WTC11 (cell line): ENCODE results near the gene LDLRAD4. TPM values are rescaled to one million over a fixed set of nuclear protein-coding genes. Genes with fewer than 3 reads are reported as not detected.

ENCODE experiments used
- ATAC-seq: fragments of 200-7000 bp; cut with Tn5 transposase; 2 replicates; pipeline ENCODE4 v1.10.0; 2021; ENCODE audit warnings: mild to moderate bottlenecking, moderate library complexity
- CTCF ChIA-PET: fragments of 300-600 bp; sonication (Branson Sonifier 250); formaldehyde crosslinking; loops from one replicate; lab custom pipeline; 2021; ENCODE audit warnings: antibody characterized with exemption; lab: Charles Lee
- POLR2A ChIA-PET: fragments of 350-600 bp; sonication (Branson Sonifier 250); formaldehyde crosslinking; loops from one replicate; lab custom pipeline; 2021; ENCODE audit warnings: antibody characterized with exemption; lab: Charles Lee
- DNase-seq: peaks from one replicate; pipeline ENCODE4 v3.0.0; 2021; ENCODE audit warnings: low spot score
- H3K27ac Mint-ChIP-seq: 2 replicates; pipeline ENCODE4 v1.8.0; 2021; ENCODE audit warnings: mixed read lengths
- H3K27me3 Mint-ChIP-seq: 2 replicates; pipeline ENCODE4 v1.8.0; 2021; ENCODE audit warnings: low read depth, mild to moderate bottlenecking, moderate library complexity, mixed read lengths
- H3K36me3 Mint-ChIP-seq: 2 replicates; pipeline ENCODE4 v1.8.0; 2021; ENCODE audit warnings: mixed read lengths
- H3K4me1 Mint-ChIP-seq: 2 replicates; pipeline ENCODE4 v1.8.0; 2022; ENCODE audit warnings: mixed read lengths
- H3K4me3 Mint-ChIP-seq: 2 replicates; pipeline ENCODE4 v1.8.0; 2021; ENCODE audit warnings: mild to moderate bottlenecking, moderate library complexity, mixed read lengths
- H3K9me3 Mint-ChIP-seq: 2 replicates; pipeline ENCODE4 v1.8.0; 2021; ENCODE audit warnings: mixed read lengths
- CREB1 ChIP-seq: sonication (generic); formaldehyde crosslinking; IDR thresholded peaks from 2 replicates; pipeline ENCODE4 v1.8.0; 2023; ENCODE audit warnings: mild to moderate bottlenecking, missing genetic modification reagents
- ESRRA ChIP-seq: sonication (generic); formaldehyde crosslinking; IDR thresholded peaks from 2 replicates; pipeline ENCODE4 v1.8.1; 2022; ENCODE audit warnings: mild to moderate bottlenecking, missing genetic modification reagents, borderline replicate concordance
- GABPB1 ChIP-seq: sonication (generic); formaldehyde crosslinking; IDR thresholded peaks from 2 replicates; pipeline ENCODE4 v1.8.1; 2023; ENCODE audit warnings: mild to moderate bottlenecking, missing genetic modification reagents
- NFE2L1 ChIP-seq: sonication (generic); formaldehyde crosslinking; IDR thresholded peaks from 2 replicates; pipeline ENCODE4 v1.8.1; 2023; ENCODE audit warnings: missing genetic modification reagents
- SP1 ChIP-seq: sonication (generic); formaldehyde crosslinking; conservative IDR thresholded peaks from 2 replicates; pipeline ENCODE4 v1.8.1; 2022; ENCODE audit warnings: missing genetic modification reagents
- TCF7 ChIP-seq: sonication (generic); formaldehyde crosslinking; IDR thresholded peaks from 2 replicates; pipeline ENCODE4 v1.8.0; 2022; ENCODE audit warnings: mild to moderate bottlenecking, low read depth, missing genetic modification reagents, moderate library complexity
- ZNF138 ChIP-seq: sonication (generic); formaldehyde crosslinking; conservative IDR thresholded peaks from 2 replicates; pipeline ENCODE4 v1.8.1; 2022; ENCODE audit warnings: mild to moderate bottlenecking, moderate library complexity, missing genetic modification reagents
- ZNF396 ChIP-seq: fragments of 250-450 bp; sonication (Bioruptor Pico); IDR thresholded peaks from 2 replicates; pipeline ENCODE4 v1.8.0; 2021; ENCODE audit warnings: mild to moderate bottlenecking, moderate library complexity, borderline replicate concordance
- ZNF671 ChIP-seq: fragments of 250-450 bp; sonication (Bioruptor Pico); IDR thresholded peaks from 2 replicates; pipeline ENCODE4 v1.8.0; 2021; ENCODE audit warnings: mild to moderate bottlenecking
- total RNA-seq: library from RNA; stranded (reverse); gene quantifications from 3 replicates; pipeline ENCODE4 v1.2.3, GENCODE V29; 2021
- TF ChIP-seq, protein P1 (sequence below): sonication (generic); formaldehyde crosslinking; IDR thresholded peaks from 2 replicates; pipeline ENCODE4 v1.8.0; 2023; ENCODE audit warnings: missing genetic modification reagents
- TF ChIP-seq, protein P2 (sequence below): sonication (generic); formaldehyde crosslinking; IDR thresholded peaks from 2 replicates; pipeline ENCODE4 v1.8.0; 2022; ENCODE audit warnings: mild to moderate bottlenecking, missing genetic modification reagents
- TF ChIP-seq, protein P3 (sequence below): sonication (generic); formaldehyde crosslinking; conservative IDR thresholded peaks from 2 replicates; pipeline ENCODE4 v1.8.1; 2023; ENCODE audit warnings: mild to moderate bottlenecking, low read depth, missing genetic modification reagents, moderate library complexity
- TF ChIP-seq, protein P4 (sequence below): fragments of 250-450 bp; sonication (Bioruptor Pico); IDR thresholded peaks from 2 replicates; pipeline ENCODE4 v1.9.0; 2021; ENCODE audit warnings: mild to moderate bottlenecking, borderline replicate concordance
- TF ChIP-seq, protein P5 (sequence below): sonication (generic); formaldehyde crosslinking; IDR thresholded peaks from 2 replicates; pipeline ENCODE4 v1.8.0; 2023; ENCODE audit warnings: mild to moderate bottlenecking, missing genetic modification reagents
- TF ChIP-seq, protein P6 (sequence below): sonication (generic); formaldehyde crosslinking; IDR thresholded peaks from 2 replicates; pipeline ENCODE4 v1.8.1; 2022; ENCODE audit warnings: low read depth, missing genetic modification reagents, borderline replicate concordance
- TF ChIP-seq, protein P7 (sequence below): fragments of 250-450 bp; sonication (Bioruptor Pico); IDR thresholded peaks from 2 replicates; pipeline ENCODE4 v1.9.0; 2021; ENCODE audit warnings: mild to moderate bottlenecking

The LDLRAD4 gene
- total RNA-seq, 1 experiment from 2014 or later = 6.2 TPM

DNA sequence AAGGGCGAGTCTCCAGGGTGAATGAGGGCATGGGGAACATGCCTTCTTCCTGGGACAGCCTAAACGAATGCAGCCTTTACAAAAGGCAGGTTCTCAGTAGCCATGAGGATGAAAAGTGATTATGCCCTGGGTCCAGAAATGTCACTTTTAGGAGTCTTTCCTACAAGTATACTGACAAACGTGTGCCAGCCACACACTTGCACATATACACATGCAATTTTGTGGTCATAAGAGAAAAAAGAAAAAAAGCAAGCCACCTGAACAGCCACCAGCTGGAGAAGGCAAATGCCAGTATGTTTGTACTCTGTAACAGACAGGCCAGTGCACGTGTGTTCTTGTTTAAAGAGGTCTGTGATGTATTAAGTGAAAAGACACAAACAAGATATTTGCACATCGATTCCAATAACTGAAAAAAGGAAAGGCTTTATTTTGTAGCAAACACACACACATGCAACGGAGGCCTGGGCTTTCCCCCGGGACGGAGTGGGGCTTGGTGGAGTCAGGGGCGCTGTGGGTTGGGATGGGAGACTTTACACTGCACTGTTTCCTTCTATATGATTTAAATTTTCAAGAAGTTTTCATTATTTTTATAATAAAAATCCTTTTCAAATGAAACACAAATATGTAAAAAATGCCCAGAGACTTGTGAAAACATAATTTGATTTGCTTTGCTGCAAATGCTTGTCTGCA is 399.4 kb downstream of the LDLRAD4 start:
- ChIA-PET CTCF (no interaction called here), POLR2A (interaction anchor here (0.6 kb wide), 1 partner anchor 24 kb away, joined by 10 read pairs; no protein-coding TSS in a partner anchor)
- TF ChIP-seq, protein P1, sequence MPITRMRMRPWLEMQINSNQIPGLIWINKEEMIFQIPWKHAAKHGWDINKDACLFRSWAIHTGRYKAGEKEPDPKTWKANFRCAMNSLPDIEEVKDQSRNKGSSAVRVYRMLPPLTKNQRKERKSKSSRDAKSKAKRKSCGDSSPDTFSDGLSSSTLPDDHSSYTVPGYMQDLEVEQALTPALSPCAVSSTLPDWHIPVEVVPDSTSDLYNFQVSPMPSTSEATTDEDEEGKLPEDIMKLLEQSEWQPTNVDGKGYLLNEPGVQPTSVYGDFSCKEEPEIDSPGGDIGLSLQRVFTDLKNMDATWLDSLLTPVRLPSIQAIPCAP (CRISPR knock-in tag) = no peak
- TF ChIP-seq, protein P2, sequence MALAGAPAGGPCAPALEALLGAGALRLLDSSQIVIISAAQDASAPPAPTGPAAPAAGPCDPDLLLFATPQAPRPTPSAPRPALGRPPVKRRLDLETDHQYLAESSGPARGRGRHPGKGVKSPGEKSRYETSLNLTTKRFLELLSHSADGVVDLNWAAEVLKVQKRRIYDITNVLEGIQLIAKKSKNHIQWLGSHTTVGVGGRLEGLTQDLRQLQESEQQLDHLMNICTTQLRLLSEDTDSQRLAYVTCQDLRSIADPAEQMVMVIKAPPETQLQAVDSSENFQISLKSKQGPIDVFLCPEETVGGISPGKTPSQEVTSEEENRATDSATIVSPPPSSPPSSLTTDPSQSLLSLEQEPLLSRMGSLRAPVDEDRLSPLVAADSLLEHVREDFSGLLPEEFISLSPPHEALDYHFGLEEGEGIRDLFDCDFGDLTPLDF (CRISPR knock-in tag) = no peak
- TF ChIP-seq TCF7 (CRISPR knock-in tag) (no peak), ESRRA (CRISPR knock-in tag) (no peak), ZNF396 (no peak), SP1 (CRISPR knock-in tag) (no peak), ZNF138 (CRISPR knock-in tag) (no peak), ZNF671 (CRISPR knock-in tag) (no peak), CREB1 (CRISPR knock-in tag) (no peak), NFE2L1 (CRISPR knock-in tag) (no peak), GABPB1 (CRISPR knock-in tag) (no peak)
- TF ChIP-seq, protein P3, sequence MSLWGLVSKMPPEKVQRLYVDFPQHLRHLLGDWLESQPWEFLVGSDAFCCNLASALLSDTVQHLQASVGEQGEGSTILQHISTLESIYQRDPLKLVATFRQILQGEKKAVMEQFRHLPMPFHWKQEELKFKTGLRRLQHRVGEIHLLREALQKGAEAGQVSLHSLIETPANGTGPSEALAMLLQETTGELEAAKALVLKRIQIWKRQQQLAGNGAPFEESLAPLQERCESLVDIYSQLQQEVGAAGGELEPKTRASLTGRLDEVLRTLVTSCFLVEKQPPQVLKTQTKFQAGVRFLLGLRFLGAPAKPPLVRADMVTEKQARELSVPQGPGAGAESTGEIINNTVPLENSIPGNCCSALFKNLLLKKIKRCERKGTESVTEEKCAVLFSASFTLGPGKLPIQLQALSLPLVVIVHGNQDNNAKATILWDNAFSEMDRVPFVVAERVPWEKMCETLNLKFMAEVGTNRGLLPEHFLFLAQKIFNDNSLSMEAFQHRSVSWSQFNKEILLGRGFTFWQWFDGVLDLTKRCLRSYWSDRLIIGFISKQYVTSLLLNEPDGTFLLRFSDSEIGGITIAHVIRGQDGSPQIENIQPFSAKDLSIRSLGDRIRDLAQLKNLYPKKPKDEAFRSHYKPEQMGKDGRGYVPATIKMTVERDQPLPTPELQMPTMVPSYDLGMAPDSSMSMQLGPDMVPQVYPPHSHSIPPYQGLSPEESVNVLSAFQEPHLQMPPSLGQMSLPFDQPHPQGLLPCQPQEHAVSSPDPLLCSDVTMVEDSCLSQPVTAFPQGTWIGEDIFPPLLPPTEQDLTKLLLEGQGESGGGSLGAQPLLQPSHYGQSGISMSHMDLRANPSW (CRISPR knock-in tag) = no peak
- TF ChIP-seq, protein P4, sequence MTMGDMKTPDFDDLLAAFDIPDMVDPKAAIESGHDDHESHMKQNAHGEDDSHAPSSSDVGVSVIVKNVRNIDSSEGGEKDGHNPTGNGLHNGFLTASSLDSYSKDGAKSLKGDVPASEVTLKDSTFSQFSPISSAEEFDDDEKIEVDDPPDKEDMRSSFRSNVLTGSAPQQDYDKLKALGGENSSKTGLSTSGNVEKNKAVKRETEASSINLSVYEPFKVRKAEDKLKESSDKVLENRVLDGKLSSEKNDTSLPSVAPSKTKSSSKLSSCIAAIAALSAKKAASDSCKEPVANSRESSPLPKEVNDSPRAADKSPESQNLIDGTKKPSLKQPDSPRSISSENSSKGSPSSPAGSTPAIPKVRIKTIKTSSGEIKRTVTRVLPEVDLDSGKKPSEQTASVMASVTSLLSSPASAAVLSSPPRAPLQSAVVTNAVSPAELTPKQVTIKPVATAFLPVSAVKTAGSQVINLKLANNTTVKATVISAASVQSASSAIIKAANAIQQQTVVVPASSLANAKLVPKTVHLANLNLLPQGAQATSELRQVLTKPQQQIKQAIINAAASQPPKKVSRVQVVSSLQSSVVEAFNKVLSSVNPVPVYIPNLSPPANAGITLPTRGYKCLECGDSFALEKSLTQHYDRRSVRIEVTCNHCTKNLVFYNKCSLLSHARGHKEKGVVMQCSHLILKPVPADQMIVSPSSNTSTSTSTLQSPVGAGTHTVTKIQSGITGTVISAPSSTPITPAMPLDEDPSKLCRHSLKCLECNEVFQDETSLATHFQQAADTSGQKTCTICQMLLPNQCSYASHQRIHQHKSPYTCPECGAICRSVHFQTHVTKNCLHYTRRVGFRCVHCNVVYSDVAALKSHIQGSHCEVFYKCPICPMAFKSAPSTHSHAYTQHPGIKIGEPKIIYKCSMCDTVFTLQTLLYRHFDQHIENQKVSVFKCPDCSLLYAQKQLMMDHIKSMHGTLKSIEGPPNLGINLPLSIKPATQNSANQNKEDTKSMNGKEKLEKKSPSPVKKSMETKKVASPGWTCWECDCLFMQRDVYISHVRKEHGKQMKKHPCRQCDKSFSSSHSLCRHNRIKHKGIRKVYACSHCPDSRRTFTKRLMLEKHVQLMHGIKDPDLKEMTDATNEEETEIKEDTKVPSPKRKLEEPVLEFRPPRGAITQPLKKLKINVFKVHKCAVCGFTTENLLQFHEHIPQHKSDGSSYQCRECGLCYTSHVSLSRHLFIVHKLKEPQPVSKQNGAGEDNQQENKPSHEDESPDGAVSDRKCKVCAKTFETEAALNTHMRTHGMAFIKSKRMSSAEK (CRISPR knock-in tag) = no peak
- TF ChIP-seq, protein P5, sequence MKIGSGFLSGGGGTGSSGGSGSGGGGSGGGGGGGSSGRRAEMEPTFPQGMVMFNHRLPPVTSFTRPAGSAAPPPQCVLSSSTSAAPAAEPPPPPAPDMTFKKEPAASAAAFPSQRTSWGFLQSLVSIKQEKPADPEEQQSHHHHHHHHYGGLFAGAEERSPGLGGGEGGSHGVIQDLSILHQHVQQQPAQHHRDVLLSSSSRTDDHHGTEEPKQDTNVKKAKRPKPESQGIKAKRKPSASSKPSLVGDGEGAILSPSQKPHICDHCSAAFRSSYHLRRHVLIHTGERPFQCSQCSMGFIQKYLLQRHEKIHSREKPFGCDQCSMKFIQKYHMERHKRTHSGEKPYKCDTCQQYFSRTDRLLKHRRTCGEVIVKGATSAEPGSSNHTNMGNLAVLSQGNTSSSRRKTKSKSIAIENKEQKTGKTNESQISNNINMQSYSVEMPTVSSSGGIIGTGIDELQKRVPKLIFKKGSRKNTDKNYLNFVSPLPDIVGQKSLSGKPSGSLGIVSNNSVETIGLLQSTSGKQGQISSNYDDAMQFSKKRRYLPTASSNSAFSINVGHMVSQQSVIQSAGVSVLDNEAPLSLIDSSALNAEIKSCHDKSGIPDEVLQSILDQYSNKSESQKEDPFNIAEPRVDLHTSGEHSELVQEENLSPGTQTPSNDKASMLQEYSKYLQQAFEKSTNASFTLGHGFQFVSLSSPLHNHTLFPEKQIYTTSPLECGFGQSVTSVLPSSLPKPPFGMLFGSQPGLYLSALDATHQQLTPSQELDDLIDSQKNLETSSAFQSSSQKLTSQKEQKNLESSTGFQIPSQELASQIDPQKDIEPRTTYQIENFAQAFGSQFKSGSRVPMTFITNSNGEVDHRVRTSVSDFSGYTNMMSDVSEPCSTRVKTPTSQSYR (CRISPR knock-in tag) = no peak
- TF ChIP-seq, protein P6, sequence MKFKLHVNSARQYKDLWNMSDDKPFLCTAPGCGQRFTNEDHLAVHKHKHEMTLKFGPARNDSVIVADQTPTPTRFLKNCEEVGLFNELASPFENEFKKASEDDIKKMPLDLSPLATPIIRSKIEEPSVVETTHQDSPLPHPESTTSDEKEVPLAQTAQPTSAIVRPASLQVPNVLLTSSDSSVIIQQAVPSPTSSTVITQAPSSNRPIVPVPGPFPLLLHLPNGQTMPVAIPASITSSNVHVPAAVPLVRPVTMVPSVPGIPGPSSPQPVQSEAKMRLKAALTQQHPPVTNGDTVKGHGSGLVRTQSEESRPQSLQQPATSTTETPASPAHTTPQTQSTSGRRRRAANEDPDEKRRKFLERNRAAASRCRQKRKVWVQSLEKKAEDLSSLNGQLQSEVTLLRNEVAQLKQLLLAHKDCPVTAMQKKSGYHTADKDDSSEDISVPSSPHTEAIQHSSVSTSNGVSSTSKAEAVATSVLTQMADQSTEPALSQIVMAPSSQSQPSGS (CRISPR knock-in tag) = no peak
- TF ChIP-seq, protein P7, sequence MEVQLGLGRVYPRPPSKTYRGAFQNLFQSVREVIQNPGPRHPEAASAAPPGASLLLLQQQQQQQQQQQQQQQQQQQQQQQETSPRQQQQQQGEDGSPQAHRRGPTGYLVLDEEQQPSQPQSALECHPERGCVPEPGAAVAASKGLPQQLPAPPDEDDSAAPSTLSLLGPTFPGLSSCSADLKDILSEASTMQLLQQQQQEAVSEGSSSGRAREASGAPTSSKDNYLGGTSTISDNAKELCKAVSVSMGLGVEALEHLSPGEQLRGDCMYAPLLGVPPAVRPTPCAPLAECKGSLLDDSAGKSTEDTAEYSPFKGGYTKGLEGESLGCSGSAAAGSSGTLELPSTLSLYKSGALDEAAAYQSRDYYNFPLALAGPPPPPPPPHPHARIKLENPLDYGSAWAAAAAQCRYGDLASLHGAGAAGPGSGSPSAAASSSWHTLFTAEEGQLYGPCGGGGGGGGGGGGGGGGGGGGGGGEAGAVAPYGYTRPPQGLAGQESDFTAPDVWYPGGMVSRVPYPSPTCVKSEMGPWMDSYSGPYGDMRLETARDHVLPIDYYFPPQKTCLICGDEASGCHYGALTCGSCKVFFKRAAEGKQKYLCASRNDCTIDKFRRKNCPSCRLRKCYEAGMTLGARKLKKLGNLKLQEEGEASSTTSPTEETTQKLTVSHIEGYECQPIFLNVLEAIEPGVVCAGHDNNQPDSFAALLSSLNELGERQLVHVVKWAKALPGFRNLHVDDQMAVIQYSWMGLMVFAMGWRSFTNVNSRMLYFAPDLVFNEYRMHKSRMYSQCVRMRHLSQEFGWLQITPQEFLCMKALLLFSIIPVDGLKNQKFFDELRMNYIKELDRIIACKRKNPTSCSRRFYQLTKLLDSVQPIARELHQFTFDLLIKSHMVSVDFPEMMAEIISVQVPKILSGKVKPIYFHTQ = no peak
- no peak for DNase-seq
- no peak for ATAC-seq
- H3K27ac Mint-ChIP-seq = no peak overlapping the region
- H3K27me3 Mint-ChIP-seq = peaks cover 10% of the 10 kb centered on the region
- H3K4me3 Mint-ChIP-seq = no peak overlapping the region
- H3K9me3 Mint-ChIP-seq = no peaks in the 10 kb centered on the region
- H3K36me3 Mint-ChIP-seq = no peaks in the 10 kb centered on the region
- H3K4me1 Mint-ChIP-seq = peaks cover 5% of the 10 kb centered on the region; the same call in 1 of the 2 replicates
